OCI-LY3 (cell line): Measurements from ENCODE around the gene OGDH.
"Not testable (repeated sequence)": the region's sequence is repeated elsewhere in the genome, so short reads cannot be mapped to it uniquely, and the experiment has no call there.

Experiments used
- CTCF ChIP-seq: fragments of 200-600, 300-600 bp; sonication (generic); IDR thresholded peaks from 2 replicates; pipeline ENCODE4 v1.5.1; 2014; ENCODE audit warnings: antibody characterized with exemption, low read length, low read depth
- EZH2phosphoT487 ChIP-seq: fragments of 200-600 bp; shearing (Covaris generic); IDR thresholded peaks from 2 replicates; pipeline ENCODE4 v1.6.1; 2018; ENCODE audit warnings: antibody characterized with exemption, mixed run types, low read depth

DNA sequence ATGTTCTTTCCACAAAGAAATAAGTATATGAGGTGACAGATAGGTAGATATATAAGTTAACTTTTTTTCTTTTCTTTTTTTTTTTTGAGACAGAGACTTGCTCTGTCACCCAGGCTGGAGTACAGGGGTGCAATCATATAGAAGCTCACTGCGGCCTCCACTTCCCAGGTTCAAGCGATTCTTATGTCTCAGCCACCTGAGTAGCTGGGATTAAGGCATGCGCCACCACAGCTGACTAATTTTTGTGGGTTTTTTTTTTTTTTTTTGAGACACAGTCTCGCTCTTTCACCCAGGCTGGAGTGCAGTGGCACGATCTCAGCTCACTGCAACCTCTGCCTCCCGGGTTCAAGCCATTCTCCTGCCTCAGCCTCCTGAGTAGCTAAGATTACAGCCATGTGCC is 126.5 kb downstream of the OGDH start:
- TF ChIP-seq CTCF, EZH2phosphoT487: not testable (repeated sequence)
